GM19438 (cell line): ENCODE data around the gene DCXR.
"Not testable (repeated sequence)": the region's sequence is repeated elsewhere in the genome, so short reads cannot be mapped to it uniquely, and the experiment has no call there.

Experiments used
- ATAC-seq: cut with Tn5 transposase; IDR thresholded peaks from one replicate; pipeline ENCODE4 v1.9.1; 2021; ENCODE audit warnings: low read depth; ENCODE audit not compliant: unreplicated experiment

Gene DCXR

GRCh38 chr17:82045936-82046484 lies 8.5 kb upstream of the DCXR start:
- ATAC-seq: no peak

GRCh38 chr17:82043507-82043906 lies 6.0 kb upstream of the DCXR start:
- ATAC-seq: no peak

- ATAC-seq: no peak
These were observed 5.2 kb upstream of the DCXR start for GRCh38 chr17:82042649-82043048.

DNA sequence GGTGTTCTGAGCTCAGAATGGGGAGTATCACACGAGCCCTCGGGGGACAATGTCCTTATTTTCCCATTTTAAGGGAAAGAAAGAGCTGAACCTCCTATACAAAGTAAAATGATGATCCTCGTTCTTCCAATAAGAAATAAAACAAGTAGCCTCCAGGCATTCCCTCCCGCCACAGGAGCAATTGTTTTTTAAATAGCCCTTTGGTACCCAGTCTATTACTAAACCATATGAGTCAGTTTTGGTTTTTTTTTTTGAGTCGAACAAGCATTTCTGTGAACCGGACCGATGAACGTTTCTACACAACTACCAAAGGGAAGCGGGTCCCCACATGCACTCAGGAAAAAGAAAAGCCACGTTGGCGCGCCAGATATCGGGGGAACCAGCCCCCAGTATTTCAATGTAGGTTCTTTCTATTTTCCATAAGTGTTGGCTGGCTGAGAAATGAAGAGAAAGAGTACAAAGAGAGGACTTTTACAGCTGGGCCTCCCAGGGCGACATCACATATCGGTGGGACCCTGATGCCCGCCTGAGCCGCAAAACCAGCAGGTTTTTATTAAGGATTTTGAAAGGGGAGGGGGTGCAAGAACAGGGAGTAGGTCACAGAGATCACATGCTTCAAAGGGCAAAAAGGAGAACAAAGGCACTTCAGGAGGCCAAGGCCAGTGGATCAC lies 3.8 kb upstream of the DCXR start:
- ATAC-seq: no peak

- ATAC-seq: no peak
These were observed 2.3 kb upstream of the DCXR start for GRCh38 chr17:82039695-82040299.

DNA sequence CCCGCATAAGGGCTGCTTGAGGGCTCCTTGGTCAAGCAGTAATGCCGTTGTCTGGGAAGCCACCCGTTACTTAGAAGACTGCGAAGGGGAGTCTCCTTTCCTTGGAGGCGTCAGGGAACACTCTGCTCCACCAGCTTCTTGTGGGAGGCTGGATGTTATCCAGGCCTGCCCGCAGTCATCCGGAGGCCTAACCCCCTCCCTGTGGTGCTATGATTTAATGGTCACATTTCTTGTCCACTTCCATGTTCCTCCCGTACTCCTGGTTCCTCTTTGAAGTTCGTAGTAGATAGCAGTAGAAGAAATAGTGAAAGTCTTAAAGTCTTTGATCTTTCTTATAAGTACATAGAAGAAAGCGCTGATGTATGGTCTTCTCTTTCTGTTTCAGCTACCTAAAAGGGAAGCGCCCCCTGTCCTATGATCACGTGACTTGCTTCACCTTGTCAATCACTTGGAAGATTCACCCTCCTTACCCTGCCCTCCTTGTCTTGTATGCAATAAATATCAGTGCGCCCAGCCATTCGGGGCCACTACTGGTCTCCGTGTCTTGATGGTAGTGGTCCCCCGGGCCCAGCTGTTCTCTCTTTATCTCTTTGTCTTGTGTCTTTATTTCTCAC lies 1.4 kb upstream of the DCXR start:
- ATAC-seq: not testable (repeated sequence)

GRCh38 chr17:82037889-82038195 lies 345 bp upstream of the DCXR start:
- ATAC-seq: no peak

DNA sequence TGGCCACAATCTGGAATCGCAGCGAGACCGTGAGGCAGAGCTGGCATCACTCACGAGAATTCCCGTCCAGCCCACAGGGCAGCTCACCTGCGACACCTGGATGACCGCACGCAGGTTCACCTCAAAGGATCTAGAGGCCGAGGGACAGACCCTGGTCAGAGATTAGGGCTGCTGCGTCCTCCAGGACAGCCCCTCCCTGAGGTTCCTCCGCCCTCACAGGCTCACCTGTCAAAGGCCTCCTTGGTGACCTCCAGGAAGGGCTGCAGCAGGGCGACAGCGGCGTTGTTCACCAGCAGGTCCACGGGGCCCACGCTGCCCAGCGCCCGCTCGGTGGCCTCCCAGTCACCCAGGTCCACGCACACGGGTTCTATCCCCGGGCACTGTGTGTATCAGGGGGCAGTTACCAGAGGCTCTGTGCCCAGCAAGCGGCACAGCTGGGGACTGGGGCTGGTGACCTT lies 834 bp downstream of the DCXR start:
- ATAC-seq: no peak

DNA sequence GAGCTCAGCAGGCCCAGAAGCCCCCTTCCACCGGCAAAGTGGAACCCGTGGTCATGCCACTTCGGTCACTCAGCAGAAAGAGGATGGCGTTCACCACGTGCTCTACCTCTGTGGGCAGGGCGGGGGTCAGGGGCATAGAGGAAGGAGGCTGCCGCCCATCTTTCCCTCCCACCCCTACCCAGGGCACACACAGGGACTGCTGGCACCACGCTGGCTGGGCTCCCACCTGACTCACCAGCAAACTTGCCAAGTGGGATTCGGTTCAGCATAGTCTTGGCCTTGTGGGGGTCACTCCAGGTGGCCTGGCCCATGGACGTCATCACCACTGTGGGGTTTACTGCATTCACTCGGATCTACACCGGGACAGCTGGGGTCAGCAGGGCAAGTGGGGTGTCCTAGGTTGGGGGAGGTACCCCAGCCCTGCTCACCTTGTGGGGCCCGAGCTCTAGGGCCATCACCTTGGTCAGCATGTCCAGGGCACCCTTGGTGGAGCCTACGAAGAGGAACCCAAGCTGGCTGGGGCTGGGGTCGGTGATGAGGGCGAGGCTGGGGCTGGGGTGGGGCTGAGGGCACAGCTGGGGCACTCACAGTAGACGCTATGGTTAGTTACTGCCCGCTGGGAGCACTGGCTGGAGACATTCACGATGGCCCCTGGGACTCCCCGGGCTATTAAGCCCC lies 1.4 kb downstream of the DCXR start:
- no peak for ATAC-seq

DNA sequence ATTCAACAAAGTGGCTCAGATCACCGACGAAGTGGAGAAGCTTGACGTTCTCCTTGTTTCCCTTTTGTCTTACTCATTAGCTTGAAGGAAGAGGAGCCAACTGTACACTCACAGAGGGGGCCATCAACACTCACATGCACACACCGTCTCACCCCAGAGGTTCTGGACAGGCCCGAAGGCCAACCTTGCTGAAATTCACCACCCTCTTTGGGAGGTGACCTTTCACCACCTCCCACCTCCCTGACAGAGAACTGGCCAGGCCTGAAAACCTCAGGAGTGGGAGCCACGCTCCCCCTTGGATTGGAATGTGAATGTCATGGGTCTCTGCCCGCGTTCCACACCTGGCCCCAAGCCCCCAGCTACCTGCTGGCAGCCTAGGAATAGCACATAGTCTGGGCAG lies 2.0 kb downstream of the DCXR start:
- no peak for ATAC-seq

GRCh38 chr17:82034371-82035011 lies 3.0 kb downstream of the DCXR start:
- ATAC-seq: no peak

DNA sequence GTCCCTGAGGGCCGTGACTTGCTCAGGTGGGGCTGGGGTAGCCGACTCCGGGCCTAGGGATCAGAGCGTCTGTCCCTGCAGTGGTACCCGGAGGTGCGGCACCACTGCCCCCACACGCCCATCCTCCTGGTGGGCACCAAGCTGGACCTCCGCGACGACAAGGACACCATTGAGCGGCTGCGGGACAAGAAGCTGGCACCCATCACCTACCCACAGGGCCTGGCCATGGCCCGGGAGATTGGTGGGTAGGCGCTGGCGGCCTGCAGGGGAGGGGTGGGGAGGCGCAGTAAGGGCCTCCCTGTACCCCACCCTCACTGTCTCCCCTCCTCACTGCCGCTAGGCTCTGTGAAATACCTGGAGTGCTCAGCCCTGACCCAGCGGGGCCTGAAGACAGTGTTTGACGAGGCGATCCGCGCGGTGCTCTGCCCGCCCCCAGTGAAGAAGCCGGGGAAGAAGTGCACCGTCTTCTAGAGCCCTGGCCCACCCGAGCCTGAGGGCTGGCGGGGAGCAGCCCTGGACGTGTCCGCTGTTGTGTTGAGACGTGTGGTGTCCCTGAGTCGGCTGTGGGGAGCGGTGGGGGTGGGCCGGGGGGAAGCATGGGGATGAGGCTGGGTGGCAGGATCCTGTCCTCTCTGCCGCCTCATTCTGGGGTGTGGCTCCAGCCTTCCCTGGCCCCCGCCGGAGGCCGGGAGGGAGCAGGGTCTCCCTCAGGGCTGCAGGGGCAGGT lies 4.0 kb downstream of the DCXR start:
- no peak for ATAC-seq

- ATAC-seq: no peak
These were observed 5.4 kb downstream of the DCXR start for GRCh38 chr17:82031885-82032627.

GRCh38 chr17:82031303-82031884 lies 6.1 kb downstream of the DCXR start, which contains the start of gene RAC3:
Gene RAC3, plus strand, starts transcription at chr17:82031678. Its CDS starts 84 bp downstream, at chr17:82031762.
- ATAC-seq: no peak

DNA sequence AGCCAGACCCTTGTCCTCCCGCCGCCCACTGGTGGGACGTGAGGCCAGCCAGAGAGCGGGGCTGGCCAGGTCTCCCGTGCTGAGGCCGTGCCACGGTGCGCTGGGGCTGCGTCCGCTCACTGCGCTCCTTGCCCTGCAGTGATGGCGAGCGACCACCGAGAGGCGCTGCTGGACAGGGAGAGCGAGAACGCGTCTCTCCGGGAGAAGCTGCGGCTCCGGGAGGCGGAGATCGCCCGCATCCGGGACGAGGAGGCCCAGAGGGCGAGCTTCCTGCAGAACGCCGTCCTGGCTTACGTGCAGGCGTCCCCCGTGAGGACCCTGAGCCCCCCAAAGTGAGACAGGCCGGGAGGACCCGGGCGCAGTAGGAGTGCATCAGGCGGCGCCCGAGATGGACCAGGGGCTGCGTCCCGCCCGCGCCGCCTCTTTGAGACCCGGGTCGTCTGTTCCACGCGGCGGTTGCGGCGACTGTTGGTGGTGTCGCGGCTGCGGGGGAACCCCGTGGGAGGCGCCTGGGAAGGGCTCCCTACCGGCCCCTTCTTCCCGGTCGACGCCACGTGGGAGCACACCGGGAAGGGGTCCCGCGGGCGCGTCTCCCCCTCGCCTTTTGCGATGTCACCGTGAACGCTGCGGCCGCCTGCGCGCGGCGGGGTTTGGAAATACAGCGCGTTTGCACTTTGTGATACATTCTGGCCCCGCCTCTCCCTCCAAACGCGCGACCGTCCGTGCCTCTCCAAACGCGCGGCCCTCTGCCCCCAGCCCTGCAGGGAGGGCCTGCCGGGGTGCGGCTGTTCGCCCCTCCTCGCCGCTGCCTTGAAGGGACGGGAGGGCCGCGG lies 6.8 kb downstream of the DCXR start:
- no peak for ATAC-seq

GRCh38 chr17:82029990-82030469 lies 7.5 kb downstream of the DCXR start:
- no peak for ATAC-seq

- ATAC-seq: no peak
These were observed 8.1 kb downstream of the DCXR start for GRCh38 chr17:82029391-82029790.

- ATAC-seq: no peak
These were observed 8.5 kb downstream of the DCXR start for GRCh38 chr17:82028966-82029365.
